ENCODE results near the gene NME3.
"Not testable (repeated sequence)": the region's sequence is repeated elsewhere in the genome, so short reads cannot be mapped to it uniquely, and the experiment has no call there.

The NME3 gene

DNA sequence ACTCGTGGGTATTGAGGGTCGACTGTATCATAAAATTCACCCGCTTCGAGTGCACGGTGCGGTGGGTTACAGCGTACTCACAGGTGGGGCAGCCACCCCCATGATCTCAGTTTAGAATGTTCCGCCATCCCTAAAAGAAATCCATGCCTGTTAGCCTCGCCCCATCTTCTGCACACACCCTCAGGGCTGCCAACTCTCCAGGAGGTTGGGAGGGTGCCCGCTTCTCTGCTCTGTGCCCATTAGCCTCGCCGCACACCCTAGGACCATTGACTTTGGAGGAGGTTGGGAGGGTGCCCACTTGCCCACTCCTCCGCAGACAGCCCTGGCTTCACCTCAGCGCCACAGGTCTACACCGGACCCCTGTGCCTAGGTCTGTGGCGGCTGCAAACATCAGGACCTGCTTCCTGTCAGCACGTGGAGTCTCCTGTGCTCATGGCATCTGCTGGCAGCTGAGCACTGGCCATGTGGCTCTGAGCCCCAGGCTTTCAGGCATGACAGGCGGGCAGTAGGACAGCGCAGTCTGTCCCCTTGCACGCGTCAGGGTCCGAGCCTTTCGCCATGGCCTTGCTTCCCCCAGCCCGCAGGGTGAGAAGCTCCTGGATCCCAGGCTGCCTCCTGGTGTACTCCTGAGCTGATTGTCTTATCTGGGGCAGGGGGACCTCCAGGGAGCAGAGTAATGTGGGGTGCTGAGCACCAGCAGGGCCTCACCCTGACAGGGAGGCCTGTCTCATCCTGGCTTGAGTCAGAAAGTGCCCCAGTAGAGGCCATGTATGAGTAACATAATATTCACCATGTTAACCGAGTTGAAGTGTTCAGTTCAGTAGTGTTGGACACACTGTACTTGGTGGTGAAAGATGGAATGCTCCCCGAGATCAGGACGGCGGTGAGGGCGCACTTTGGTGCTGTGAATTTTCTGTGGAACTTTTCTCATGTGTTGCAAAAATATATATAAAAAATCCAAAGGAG lies 21.9 kb downstream of the NME3 start:
- no peak for DNase-seq (ENCODE audit: low read depth, low spot score)

DNA sequence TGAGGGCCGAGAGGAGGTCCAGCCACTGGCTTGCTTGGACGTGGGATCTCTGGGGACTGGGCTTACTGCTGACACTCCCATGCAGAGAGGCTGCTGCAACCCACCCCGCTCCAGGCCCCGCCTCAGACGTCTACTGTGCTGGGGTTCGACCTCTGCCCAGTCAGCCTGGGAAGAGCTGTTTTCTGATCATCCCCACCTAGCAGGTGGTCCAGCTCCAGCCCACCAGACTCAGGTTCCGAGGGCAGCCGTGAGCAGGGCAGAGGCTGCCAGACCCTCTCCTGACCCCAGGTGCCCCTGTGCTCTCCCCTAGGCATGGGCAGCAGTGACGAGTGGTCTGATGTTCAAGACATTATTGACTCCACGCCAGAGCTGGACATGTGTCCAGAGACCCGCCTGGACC lies 23.4 kb downstream of the NME3 start:
- DNase-seq (ENCODE audit: low read depth, low spot score), result no peak

GRCh38 chr16:1746693-1747195 lies 24.6 kb downstream of the NME3 start:
- no peak for DNase-seq (ENCODE audit: low read depth, low spot score)

DNA sequence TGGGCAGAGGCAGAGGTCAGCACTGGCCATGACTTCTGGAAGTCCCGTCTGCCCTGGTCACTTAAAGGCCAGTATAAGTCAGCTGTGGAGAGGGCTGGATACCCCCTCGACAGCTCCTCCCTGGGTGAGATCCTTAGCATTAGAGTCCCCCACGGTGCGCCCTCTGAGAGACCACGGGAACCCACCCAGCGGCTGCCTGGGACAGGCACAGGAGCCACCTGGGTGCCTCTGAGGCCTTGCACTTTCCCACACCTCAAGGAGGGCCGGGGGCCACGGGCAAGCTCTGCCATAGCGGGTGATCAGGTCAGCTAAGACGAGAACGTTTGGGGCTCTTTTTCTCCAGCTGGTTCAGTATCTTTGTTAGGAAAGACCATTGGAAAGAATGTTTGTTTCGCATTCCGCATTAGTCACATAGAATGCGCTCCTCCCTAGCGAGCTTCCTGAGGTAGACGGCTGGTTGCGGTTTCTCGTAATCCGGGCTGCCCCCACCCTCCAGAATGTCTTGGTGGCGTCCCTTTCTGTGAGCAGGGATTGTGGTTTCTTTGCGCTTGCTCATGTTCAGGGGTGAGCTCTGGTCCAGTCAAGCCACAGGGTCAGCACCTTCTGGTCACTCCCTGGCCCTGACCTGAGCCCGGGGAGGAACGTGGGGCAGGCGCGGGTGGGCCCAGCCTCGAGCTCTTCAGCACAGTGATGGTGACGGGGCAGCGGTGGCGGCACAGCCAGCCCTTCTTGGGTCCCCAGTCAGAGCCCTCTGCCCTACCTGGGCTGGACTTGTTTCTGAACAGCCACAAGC lies 25.2 kb downstream of the NME3 start:
- no peak for DNase-seq (ENCODE audit: low read depth, low spot score)

GRCh38 chr16:1745181-1745899 lies 26.0 kb downstream of the NME3 start:
- DNase-seq (ENCODE audit: low read depth, low spot score), result no peak

- DNase-seq (ENCODE audit: low read depth, low spot score), result no peak
Observed at GRCh38 chr16:1744338-1744840, 27.0 kb downstream of the NME3 start.

DNA sequence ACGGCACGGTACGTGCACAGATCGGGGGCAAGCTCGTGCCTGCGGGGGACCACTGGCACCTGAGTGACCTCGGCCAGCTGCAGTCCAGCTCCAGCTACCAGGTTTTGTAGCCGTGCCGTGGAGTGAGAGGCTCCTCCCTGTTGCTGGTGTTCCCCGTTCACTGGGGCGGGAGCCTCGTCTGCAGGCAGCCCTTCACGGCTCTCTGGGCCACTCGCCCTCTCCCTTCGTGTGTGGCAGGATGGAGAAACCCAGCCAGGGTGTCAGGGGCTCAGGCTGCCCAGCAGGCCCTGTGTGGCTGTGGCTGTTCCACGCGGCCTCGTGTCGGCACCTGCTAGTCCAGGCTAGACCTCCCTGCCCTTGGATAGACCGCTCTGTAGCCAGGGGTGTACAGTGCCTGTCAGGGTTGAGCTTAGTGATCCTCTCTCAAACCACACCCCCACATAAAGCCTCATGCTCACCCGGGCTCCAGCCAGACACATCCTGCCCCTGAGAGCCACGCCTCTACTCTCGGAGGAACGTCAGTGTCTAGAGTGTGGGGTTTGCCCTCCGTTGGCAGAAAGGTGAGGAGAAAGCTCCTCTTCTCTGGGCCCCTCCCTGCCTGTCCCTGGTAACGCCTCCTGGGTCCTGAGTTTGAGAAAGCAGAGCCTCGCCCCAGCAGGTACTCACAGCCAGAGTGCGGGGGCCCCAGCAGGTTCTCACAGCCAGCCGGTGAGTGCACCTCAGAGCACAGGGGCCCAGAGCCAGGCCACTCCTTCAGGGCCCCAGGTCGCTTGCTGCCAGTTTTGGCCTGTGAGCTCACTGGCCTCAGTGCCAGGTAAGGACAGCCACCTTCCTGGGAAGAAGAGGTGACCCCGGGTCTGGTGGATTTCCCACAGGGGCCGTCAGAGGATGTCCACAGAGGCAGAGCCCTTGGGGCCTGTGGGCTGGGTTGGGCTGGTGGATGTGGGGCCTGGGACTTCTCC lies 27.7 kb downstream of the NME3 start:
- DNase-seq (ENCODE audit: low read depth, low spot score), result no peak

- DNase-seq (ENCODE audit: low read depth, low spot score), result no peak
Observed at GRCh38 chr16:1741553-1742165, 29.7 kb downstream of the NME3 start.

- no peak for DNase-seq (ENCODE audit: low read depth, low spot score)
Observed at GRCh38 chr16:1740781-1741490, 30.4 kb downstream of the NME3 start.

- DNase-seq (ENCODE audit: low read depth, low spot score), result no peak
Observed at GRCh38 chr16:1740234-1740633, 31.1 kb downstream of the NME3 start.

- DNase-seq (ENCODE audit: low read depth, low spot score), result no peak
Observed at GRCh38 chr16:1734816-1735215, 36.5 kb downstream of the NME3 start.

DNA sequence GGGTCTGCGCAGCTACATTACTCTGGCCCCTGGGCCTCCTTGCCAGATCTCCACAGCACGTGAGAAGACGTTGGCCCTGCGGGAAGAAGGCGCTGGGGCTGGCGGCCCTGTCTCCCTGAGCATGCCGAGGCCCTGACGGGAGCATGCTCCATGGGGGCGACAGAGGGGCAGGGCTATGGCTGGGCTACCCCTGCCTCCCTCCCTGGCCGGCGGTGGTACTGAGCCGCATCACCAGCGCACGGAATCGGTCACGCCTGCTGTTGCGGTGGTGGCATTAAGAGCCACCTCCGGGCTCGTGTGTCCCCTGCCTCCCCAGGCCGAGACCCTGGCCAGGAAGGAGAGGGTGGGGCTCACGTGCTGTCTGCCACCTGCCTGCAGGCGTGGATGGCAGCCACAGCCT lies 37.2 kb downstream of the NME3 start:
- DNase-seq (ENCODE audit: low read depth, low spot score), result no peak

GRCh38 chr16:1732551-1732987 lies 38.8 kb downstream of the NME3 start:
- not testable (repeated sequence) for DNase-seq (ENCODE audit: low read depth, low spot score)

GRCh38 chr16:1732071-1732470 lies 39.3 kb downstream of the NME3 start:
- DNase-seq (ENCODE audit: low read depth, low spot score), result no peak

DNA sequence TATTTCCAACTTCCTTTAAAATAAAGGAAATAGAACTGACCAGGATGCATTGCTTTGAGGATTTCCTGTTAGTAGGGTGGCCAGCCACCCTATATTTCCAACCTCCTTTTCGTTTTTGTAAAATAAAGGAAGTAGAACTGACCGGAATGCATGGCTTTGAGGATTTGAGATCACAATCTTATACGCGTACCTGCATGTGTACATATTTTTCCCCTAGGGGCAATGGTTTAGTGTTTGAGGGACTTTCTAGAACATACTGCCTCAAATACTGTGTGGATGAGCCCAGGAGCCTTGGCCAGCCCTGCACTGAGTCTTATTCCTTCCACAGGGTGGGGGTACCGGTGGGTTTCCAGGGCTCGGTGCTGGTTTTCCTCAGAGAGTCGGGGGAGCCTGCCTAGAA lies 39.7 kb downstream of the NME3 start:
- no peak for DNase-seq (ENCODE audit: low read depth, low spot score)

GRCh38 chr16:1731073-1731472 lies 40.3 kb downstream of the NME3 start:
- no peak for DNase-seq (ENCODE audit: low read depth, low spot score)

DNA sequence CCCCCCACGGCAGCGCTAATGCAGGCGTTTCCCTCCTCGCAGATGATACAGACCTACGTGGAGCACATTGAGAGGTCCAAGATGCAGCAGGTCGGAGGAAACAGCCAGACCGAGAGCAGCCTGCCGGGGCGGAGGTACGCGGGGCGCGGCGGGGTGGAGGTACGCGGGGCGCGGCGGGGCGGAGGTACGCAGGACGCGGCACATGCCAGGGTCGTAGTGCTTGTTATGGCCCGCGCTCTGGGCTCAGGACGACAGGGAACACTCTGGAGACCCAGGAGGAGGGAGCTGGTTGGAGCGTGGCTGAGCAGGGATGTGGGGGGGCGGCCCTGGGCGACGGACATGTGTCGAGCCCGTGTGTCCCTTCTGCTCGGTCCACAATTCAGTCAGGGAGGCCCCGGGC lies 41.9 kb downstream of the NME3 start:
- no peak for DNase-seq (ENCODE audit: low read depth, low spot score)

- no peak for DNase-seq (ENCODE audit: low read depth, low spot score)
Observed at GRCh38 chr16:1729026-1729425, 42.3 kb downstream of the NME3 start.

Measured in iPS DF 19.7 (cell line).